HepG2 (cell line): ENCODE measurements around the gene DPAGT1. TPM values are rescaled to one million over a fixed set of nuclear protein-coding genes. Genes with fewer than 3 reads are reported as not detected.

ENCODE experiments used
- CENPT ChIP-seq: sonication (generic); formaldehyde crosslinking; IDR thresholded peaks from 2 replicates; pipeline ENCODE4 v1.8.0; 2022; ENCODE audit warnings: low read depth, mild to moderate bottlenecking, moderate library complexity, missing genetic modification reagents
- CTCF ChIP-seq: sonication (generic); formaldehyde crosslinking; IDR thresholded peaks from 2 replicates; pipeline ENCODE4 v1.5.0; 2020; ENCODE audit warnings: mild to moderate bottlenecking, missing genetic modification reagents, moderate library complexity
- ETV5 ChIP-seq: IDR thresholded peaks from 2 replicates; pipeline ENCODE4 v1.6.1; 2018; ENCODE audit warnings: missing biosample characterization, missing genetic modification reagents, inconsistent platforms, borderline replicate concordance
- GTF2F1 ChIP-seq: fragments of 150-350 bp; IDR thresholded peaks from 2 replicates; pipeline ENCODE4 v1.6.1; 2014; ENCODE audit warnings: low read length
- HMG20B ChIP-seq: conservative IDR thresholded peaks from 2 replicates; pipeline ENCODE4 v1.6.1; 2016; ENCODE audit warnings: missing genetic modification reagents, missing compliant biosample characterization
- HNF1B ChIP-seq: sonication (generic); formaldehyde crosslinking; IDR thresholded peaks from 2 replicates; pipeline ENCODE4 v1.5.1; 2020; ENCODE audit warnings: mild to moderate bottlenecking, moderate library complexity, missing genetic modification reagents
- MAZ ChIP-seq, 2 experiments: sonication (generic) in 1 of 2; formaldehyde crosslinking in 1 of 2; IDR thresholded peaks; 2 replicates each; pipeline versions ENCODE4 v1.5.0 to v1.6.1; 2012 to 2020; ENCODE audit warnings: low read depth in 2 of 2, mild to moderate bottlenecking in 2 of 2, borderline replicate concordance in 1 of 2, improper control_type of control experiment in 1 of 2, low read length in 1 of 2, missing genetic modification reagents in 1 of 2, moderate library complexity in 1 of 2
- MXD3 ChIP-seq: IDR thresholded peaks from 2 replicates; pipeline ENCODE4 v1.6.1; 2016; ENCODE audit warnings: mild to moderate bottlenecking, missing biosample characterization, missing genetic modification reagents
- NFE2L2 ChIP-seq: fragments of 150-350 bp; IDR thresholded peaks from 2 replicates; pipeline ENCODE4 v1.6.1; 2014; ENCODE audit warnings: low read length
- PPARG ChIP-seq: conservative IDR thresholded peaks from 2 replicates; pipeline ENCODE4 v1.6.1; 2016; ENCODE audit warnings: missing biosample characterization, missing genetic modification reagents
- TCF7 ChIP-seq: sonication (generic); IDR thresholded peaks from 2 replicates; pipeline ENCODE4 v1.6.1; 2016; ENCODE audit warnings: antibody characterized with exemption, low read depth
- ZBED4 ChIP-seq: sonication (generic); formaldehyde crosslinking; IDR thresholded peaks from 2 replicates; pipeline ENCODE4 v1.4.0; 2020; ENCODE audit warnings: missing genetic modification reagents, borderline replicate concordance
- ZNF709 ChIP-seq: sonication (generic); formaldehyde crosslinking; IDR thresholded peaks from 2 replicates; pipeline ENCODE4 v1.5.0; 2020; ENCODE audit warnings: mild to moderate bottlenecking, missing genetic modification reagents
- ZSCAN31 ChIP-seq: sonication (generic); formaldehyde crosslinking; IDR thresholded peaks from 2 replicates; pipeline ENCODE4 v1.5.0; 2020; ENCODE audit warnings: low read depth, mild to moderate bottlenecking, missing genetic modification reagents
- polyA plus RNA-seq, 8 experiments: library from polyadenylated mRNA; depleted of rRNA in 3 of 8; stranded (reverse) in 7 of 8; unstranded in 1 of 8; fragments of >200 nt; fragmentation: Illumina TruSeq in 4 of 8; extraction: Trizol in 4 of 8; gene quantifications; 2 replicates each; pipeline versions ENCODE4 v1.2.1 to v1.2.3, GENCODE V29; 2011 to 2016; ENCODE audit warnings: low read depth in 4 of 8, missing spikeins in 1 of 8, mixed read lengths in 1 of 8; ENCODE audit not compliant: insufficient read depth in 1 of 8
- total RNA-seq, 5 experiments: library from RNA; depleted of rRNA; stranded (reverse); fragments of >200 nt; fragmentation: Illumina TruSeq; extraction: Trizol; gene quantifications; 2 replicates each; pipeline ENCODE4 v1.2.3, GENCODE V29; 2016; ENCODE audit warnings: low read depth in 1 of 5
- TF ChIP-seq, protein P1 (sequence below): sonication (generic); formaldehyde crosslinking; IDR thresholded peaks from 2 replicates; pipeline ENCODE4 v1.4.0; 2020; ENCODE audit warnings: missing genetic modification reagents
- TF ChIP-seq, protein P2 (sequence below): sonication (generic); formaldehyde crosslinking; IDR thresholded peaks from 2 replicates; pipeline ENCODE4 v1.5.1; 2020; ENCODE audit warnings: missing genetic modification reagents, mild to moderate bottlenecking, borderline replicate concordance

Gene DPAGT1
- total and polyA plus RNA-seq, 2 of the 13 experiments (the other 11 are each of a cell fraction or from before 2014, with no cell fraction given) = 37.6 to 70.7 TPM

DNA sequence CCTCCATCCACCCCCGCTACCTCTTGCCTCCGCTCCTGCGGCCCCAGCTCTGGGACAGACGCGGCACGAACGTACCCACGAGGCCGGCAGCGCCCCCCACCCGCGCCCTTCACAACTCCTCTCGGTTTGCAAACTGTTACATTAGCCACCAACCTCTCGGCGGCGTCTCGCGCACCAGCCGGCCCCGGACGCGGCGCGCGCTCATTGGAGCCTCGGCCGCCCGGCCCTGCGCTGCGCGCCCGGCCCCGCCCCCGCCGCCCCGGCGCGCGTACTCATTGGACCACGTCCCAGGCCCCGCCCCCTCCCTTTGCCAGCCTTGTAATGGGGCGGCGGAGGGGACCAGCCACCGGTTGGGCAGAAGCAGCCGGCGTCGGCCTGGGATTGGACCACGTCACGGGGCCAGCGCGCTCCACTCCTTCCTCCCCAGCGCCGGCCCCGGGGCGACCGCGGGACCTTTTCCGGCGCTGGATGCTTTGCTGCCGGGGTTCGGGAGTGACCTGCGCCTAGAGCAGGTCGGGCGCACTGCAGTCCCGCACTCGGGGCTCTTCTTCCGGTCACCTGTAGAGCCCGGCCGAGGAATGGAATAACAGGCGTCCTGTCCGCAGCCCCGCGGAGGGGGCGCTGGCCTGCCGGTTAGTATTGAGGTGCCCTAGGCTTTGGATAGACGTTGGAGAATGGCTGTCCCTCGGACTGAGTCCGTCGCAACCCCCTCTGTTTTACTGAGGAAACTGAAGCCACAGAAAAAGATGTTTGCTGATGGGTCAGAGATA is 44.5 kb downstream of the DPAGT1 start, which contains the start of gene HYOU1 (continued):
- no peak for TF ChIP-seq MXD3 (CRISPR knock-in tag)
- no peak for TF ChIP-seq ZNF709 (CRISPR knock-in tag)
- TF ChIP-seq ZSCAN31 (CRISPR knock-in tag) = peak; percentile 45; the same call in 1 of the 2 replicates
- peak; percentile 71; the same call in 1 of the 2 replicates for TF ChIP-seq HNF1B
- no peak for TF ChIP-seq CENPT (CRISPR knock-in tag)
- peak; percentile 64 for TF ChIP-seq MAZ (IDR thresholded peaks at IDR 0.05; ENCODE audit: borderline replicate concordance, low read depth, low read length)
- TF ChIP-seq MAZ (CRISPR knock-in tag; IDR thresholded peaks at IDR 0.05; ENCODE audit: low read depth) = peak; percentile 64; the same call in 1 of the 2 replicates
- TF ChIP-seq, protein P1, sequence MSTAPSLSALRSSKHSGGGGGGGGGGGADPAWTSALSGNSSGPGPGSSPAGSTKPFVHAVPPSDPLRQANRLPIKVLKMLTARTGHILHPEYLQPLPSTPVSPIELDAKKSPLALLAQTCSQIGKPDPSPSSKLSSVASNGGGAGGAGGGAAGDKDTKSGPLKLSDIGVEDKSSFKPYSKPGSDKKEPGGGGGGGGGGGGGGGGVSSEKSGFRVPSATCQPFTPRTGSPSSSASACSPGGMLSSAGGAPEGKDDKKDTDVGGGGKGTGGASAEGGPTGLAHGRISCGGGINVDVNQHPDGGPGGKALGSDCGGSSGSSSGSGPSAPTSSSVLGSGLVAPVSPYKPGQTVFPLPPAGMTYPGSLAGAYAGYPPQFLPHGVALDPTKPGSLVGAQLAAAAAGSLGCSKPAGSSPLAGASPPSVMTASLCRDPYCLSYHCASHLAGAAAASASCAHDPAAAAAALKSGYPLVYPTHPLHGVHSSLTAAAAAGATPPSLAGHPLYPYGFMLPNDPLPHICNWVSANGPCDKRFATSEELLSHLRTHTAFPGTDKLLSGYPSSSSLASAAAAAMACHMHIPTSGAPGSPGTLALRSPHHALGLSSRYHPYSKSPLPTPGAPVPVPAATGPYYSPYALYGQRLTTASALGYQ (CRISPR knock-in tag) = no peak
- TF ChIP-seq GTF2F1 = no peak
- TF ChIP-seq TCF7 = no peak
- TF ChIP-seq NFE2L2 = no peak
- peak; percentile 51; the same call in 1 of the 2 replicates for TF ChIP-seq CTCF (CRISPR knock-in tag)
- TF ChIP-seq, protein P2, sequence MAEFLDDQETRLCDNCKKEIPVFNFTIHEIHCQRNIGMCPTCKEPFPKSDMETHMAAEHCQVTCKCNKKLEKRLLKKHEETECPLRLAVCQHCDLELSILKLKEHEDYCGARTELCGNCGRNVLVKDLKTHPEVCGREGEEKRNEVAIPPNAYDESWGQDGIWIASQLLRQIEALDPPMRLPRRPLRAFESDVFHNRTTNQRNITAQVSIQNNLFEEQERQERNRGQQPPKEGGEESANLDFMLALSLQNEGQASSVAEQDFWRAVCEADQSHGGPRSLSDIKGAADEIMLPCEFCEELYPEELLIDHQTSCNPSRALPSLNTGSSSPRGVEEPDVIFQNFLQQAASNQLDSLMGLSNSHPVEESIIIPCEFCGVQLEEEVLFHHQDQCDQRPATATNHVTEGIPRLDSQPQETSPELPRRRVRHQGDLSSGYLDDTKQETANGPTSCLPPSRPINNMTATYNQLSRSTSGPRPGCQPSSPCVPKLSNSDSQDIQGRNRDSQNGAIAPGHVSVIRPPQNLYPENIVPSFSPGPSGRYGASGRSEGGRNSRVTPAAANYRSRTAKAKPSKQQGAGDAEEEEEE (CRISPR knock-in tag) = no peak
- TF ChIP-seq HMG20B (CRISPR knock-in tag) = peak; percentile 30; the same call in 1 of the 2 replicates
- 0 out of 2 replicates have a peak, but pooled peaks have one; percentile 27 for TF ChIP-seq ZBED4 (CRISPR knock-in tag)
- TF ChIP-seq PPARG (CRISPR knock-in tag) = 0 out of 2 replicates have a peak, but pooled peaks have one; percentile 41
- peak; percentile 90 for TF ChIP-seq ETV5
